Activated T-cell treated with anti-CD3 and anti-CD28 coated beads for 4 hours (primary cell): ENCODE measurements around the gene C1orf21.
"Not testable (repeated sequence)": the region's sequence is repeated elsewhere in the genome, so short reads cannot be mapped to it uniquely, and the experiment has no call there.

ENCODE experiments used
- DNase-seq: peaks from one replicate; pipeline ENCODE4 v3.0.0-alpha.2; 2020

The C1orf21 gene

GRCh38 chr1:184612229-184612628, 225.4 kb downstream of the C1orf21 start:
- not testable (repeated sequence) for DNase-seq

GRCh38 chr1:184614667-184615066, 227.8 kb downstream of the C1orf21 start:
- no peak for DNase-seq

GRCh38 chr1:184615301-184615700, 228.5 kb downstream of the C1orf21 start:
- DNase-seq, result no peak

GRCh38 chr1:184616504-184616903, 229.7 kb downstream of the C1orf21 start:
- DNase-seq, result no peak

- DNase-seq, result no peak
Measured at GRCh38 chr1:184617433-184618029, 230.7 kb downstream of the C1orf21 start.

- no peak for DNase-seq
Measured at GRCh38 chr1:184618851-184619250, 232.0 kb downstream of the C1orf21 start.

GRCh38 chr1:184620469-184620868, 233.6 kb downstream of the C1orf21 start:
- no peak for DNase-seq

GRCh38 chr1:184621260-184621659, 234.4 kb downstream of the C1orf21 start:
- DNase-seq, result no peak

- no peak for DNase-seq
Measured at GRCh38 chr1:184622136-184622823, 235.5 kb downstream of the C1orf21 start.

GRCh38 chr1:184623404-184623803, 236.6 kb downstream of the C1orf21 start:
- no peak for DNase-seq

GRCh38 chr1:184624051-184624450, 237.2 kb downstream of the C1orf21 start:
- no peak for DNase-seq

GRCh38 chr1:184624626-184625025, 237.8 kb downstream of the C1orf21 start:
- no peak for DNase-seq

GRCh38 chr1:184625271-184625670, 238.4 kb downstream of the C1orf21 start:
- no peak for DNase-seq

- no peak for DNase-seq
Measured at GRCh38 chr1:184626076-184627006, 239.5 kb downstream of the C1orf21 start.

GRCh38 chr1:184627007-184627341, 240.1 kb downstream of the C1orf21 start:
- no peak for DNase-seq

GRCh38 chr1:184629266-184629665, 242.4 kb downstream of the C1orf21 start:
- DNase-seq, result no peak

- no peak for DNase-seq
Measured at GRCh38 chr1:184630679-184631060, 243.8 kb downstream of the C1orf21 start.

GRCh38 chr1:184632415-184633175, 245.8 kb downstream of the C1orf21 start:
- no peak for DNase-seq

- no peak for DNase-seq
Measured at GRCh38 chr1:184633785-184634184, 247.0 kb downstream of the C1orf21 start.

GRCh38 chr1:184634296-184634695, 247.5 kb downstream of the C1orf21 start:
- DNase-seq, result no peak

- no peak for DNase-seq
Measured at GRCh38 chr1:184635347-184635979, 248.6 kb downstream of the C1orf21 start.

- DNase-seq, result no peak
Measured at GRCh38 chr1:184635980-184636431, 249.2 kb downstream of the C1orf21 start.
